HepG2 (cell line): ENCODE data around the gene AAMP. TPM values are rescaled to one million over a fixed set of nuclear protein-coding genes. Genes with fewer than 3 reads are reported as not detected.

ENCODE experiments used
- HCFC1 ChIP-seq: fragments of 150-350 bp; IDR thresholded peaks from 2 replicates; pipeline ENCODE4 v1.6.1; 2014; ENCODE audit warnings: low read depth, low read length
- HMGA1 ChIP-seq: sonication (generic); formaldehyde crosslinking; conservative IDR thresholded peaks from 2 replicates; pipeline ENCODE4 v1.4.0; 2020; ENCODE audit warnings: missing genetic modification reagents
- JARID2 ChIP-seq: sonication (generic); formaldehyde crosslinking; IDR thresholded peaks from 2 replicates; pipeline ENCODE4 v1.8.1; 2023; ENCODE audit warnings: missing genetic modification reagents, inconsistent platforms; ENCODE audit not compliant: insufficient replicate concordance
- JDP2 ChIP-seq: sonication (generic); formaldehyde crosslinking; IDR thresholded peaks from 2 replicates; pipeline ENCODE4 v1.8.1; 2022; ENCODE audit warnings: missing genetic modification reagents, borderline replicate concordance
- KDM3A ChIP-seq: IDR thresholded peaks from 2 replicates; pipeline ENCODE4 v1.6.1; 2018; ENCODE audit warnings: low read depth, missing compliant biosample characterization
- RELA ChIP-seq: sonication (generic); formaldehyde crosslinking; IDR thresholded peaks from 2 replicates; pipeline ENCODE4 v1.4.0; 2020; ENCODE audit warnings: missing genetic modification reagents
- SOX5 ChIP-seq: IDR thresholded peaks from 2 replicates; pipeline ENCODE4 v1.6.1; 2016; ENCODE audit warnings: borderline replicate concordance
- ZFX ChIP-seq: sonication (generic); formaldehyde crosslinking; IDR thresholded peaks from 2 replicates; pipeline ENCODE4 v1.4.0; 2020; ENCODE audit warnings: mild to moderate bottlenecking, low read depth, missing genetic modification reagents, moderate library complexity
- ZNF253 ChIP-seq: sonication (generic); formaldehyde crosslinking; IDR thresholded peaks from 2 replicates; pipeline ENCODE4 v1.8.0; 2022; ENCODE audit warnings: mild to moderate bottlenecking, missing genetic modification reagents, borderline replicate concordance
- ZNF343 ChIP-seq: sonication (generic); formaldehyde crosslinking; IDR thresholded peaks from 2 replicates; pipeline ENCODE4 v1.4.0; 2020; ENCODE audit warnings: mild to moderate bottlenecking, missing genetic modification reagents
- ZSCAN29 ChIP-seq: sonication (generic); formaldehyde crosslinking; conservative IDR thresholded peaks from 2 replicates; pipeline ENCODE4 v1.4.0; 2020; ENCODE audit warnings: mild to moderate bottlenecking, missing genetic modification reagents
- polyA plus RNA-seq, 8 experiments: library from polyadenylated mRNA; depleted of rRNA in 3 of 8; stranded (reverse) in 7 of 8; unstranded in 1 of 8; fragments of >200 nt; fragmentation: Illumina TruSeq in 4 of 8; extraction: Trizol in 4 of 8; gene quantifications; 2 replicates each; pipeline versions ENCODE4 v1.2.1 to v1.2.3, GENCODE V29; 2011 to 2016; ENCODE audit warnings: low read depth in 4 of 8, missing spikeins in 1 of 8, mixed read lengths in 1 of 8; ENCODE audit not compliant: insufficient read depth in 1 of 8
- total RNA-seq, 5 experiments: library from RNA; depleted of rRNA; stranded (reverse); fragments of >200 nt; fragmentation: Illumina TruSeq; extraction: Trizol; gene quantifications; 2 replicates each; pipeline ENCODE4 v1.2.3, GENCODE V29; 2016; ENCODE audit warnings: low read depth in 1 of 5
- TF ChIP-seq, protein P1 (sequence below): sonication (generic); formaldehyde crosslinking; IDR thresholded peaks from 2 replicates; pipeline ENCODE4 v1.8.0; 2022; ENCODE audit warnings: mild to moderate bottlenecking, missing genetic modification reagents
- TF ChIP-seq, protein P2 (sequence below): IDR thresholded peaks from 2 replicates; pipeline ENCODE4 v1.4.0; 2020; ENCODE audit warnings: mild to moderate bottlenecking, missing genetic modification reagents
- TF ChIP-seq, protein P3 (sequence below): sonication (generic); formaldehyde crosslinking; IDR thresholded peaks from 2 replicates; pipeline ENCODE4 v1.4.0; 2020; ENCODE audit warnings: mild to moderate bottlenecking, missing genetic modification reagents
- TF ChIP-seq, protein P4 (sequence below): sonication (generic); formaldehyde crosslinking; IDR thresholded peaks from 2 replicates; pipeline ENCODE4 v1.4.0; 2020; ENCODE audit warnings: mild to moderate bottlenecking, missing genetic modification reagents
- TF ChIP-seq, protein P5 (sequence below): sonication (generic); formaldehyde crosslinking; IDR thresholded peaks from 2 replicates; pipeline ENCODE4 v1.8.0; 2022; ENCODE audit warnings: mild to moderate bottlenecking, missing genetic modification reagents, moderate library complexity

The AAMP gene
- total and polyA plus RNA-seq, 2 of the 13 experiments (the other 11 are each of a cell fraction or from before 2014, with no cell fraction given) = 110 to 186 TPM

DNA sequence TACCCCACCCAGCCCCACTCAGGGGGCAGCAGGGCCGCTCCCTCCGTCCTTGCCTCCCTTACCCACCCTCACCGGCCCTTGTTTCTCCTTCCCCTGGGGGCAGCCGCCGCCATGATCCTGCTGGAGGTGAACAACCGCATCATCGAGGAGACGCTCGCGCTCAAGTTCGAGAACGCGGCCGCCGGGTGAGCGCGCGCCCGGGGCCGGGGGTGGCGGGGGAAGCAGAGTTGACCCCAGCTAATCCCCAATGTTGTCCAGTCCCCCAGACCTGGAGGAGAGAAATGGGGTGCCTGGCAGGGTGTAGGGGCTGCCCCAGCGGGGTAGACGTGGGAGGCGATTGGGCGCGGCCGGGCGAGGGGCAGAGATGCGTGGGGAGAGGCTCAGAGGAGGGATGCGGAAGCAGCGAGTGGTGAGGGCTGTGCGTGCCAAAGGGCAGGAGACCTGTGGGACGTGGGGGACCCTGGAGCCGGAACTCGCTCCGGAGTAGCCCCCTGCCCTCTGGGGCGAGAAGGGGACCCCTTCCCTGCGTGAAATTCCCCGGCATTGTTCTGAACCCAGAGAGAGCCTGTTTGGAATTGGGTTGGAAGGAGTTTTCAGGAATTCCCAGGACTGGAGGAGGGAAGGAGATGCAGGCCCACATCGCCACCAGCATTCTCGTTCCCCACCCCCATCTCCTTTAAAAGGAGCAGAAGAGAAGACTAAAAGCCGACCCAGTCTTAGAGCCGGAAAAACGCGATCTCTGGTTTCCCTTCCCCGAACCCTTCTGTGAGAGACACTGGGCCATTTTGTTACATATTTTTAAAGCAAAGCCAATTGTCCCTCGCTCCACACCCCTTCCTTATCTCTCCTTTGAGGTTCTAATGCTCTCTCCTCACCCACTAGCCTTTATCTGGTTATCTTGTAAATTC lies 52.3 kb downstream of the AAMP start (continued):
- peak; percentile 55; the same call in 1 of the 2 replicates for TF ChIP-seq ZFX
- TF ChIP-seq, protein P1, sequence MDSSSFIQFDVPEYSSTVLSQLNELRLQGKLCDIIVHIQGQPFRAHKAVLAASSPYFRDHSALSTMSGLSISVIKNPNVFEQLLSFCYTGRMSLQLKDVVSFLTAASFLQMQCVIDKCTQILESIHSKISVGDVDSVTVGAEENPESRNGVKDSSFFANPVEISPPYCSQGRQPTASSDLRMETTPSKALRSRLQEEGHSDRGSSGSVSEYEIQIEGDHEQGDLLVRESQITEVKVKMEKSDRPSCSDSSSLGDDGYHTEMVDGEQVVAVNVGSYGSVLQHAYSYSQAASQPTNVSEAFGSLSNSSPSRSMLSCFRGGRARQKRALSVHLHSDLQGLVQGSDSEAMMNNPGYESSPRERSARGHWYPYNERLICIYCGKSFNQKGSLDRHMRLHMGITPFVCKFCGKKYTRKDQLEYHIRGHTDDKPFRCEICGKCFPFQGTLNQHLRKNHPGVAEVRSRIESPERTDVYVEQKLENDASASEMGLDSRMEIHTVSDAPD = no peak
- TF ChIP-seq, protein P2, sequence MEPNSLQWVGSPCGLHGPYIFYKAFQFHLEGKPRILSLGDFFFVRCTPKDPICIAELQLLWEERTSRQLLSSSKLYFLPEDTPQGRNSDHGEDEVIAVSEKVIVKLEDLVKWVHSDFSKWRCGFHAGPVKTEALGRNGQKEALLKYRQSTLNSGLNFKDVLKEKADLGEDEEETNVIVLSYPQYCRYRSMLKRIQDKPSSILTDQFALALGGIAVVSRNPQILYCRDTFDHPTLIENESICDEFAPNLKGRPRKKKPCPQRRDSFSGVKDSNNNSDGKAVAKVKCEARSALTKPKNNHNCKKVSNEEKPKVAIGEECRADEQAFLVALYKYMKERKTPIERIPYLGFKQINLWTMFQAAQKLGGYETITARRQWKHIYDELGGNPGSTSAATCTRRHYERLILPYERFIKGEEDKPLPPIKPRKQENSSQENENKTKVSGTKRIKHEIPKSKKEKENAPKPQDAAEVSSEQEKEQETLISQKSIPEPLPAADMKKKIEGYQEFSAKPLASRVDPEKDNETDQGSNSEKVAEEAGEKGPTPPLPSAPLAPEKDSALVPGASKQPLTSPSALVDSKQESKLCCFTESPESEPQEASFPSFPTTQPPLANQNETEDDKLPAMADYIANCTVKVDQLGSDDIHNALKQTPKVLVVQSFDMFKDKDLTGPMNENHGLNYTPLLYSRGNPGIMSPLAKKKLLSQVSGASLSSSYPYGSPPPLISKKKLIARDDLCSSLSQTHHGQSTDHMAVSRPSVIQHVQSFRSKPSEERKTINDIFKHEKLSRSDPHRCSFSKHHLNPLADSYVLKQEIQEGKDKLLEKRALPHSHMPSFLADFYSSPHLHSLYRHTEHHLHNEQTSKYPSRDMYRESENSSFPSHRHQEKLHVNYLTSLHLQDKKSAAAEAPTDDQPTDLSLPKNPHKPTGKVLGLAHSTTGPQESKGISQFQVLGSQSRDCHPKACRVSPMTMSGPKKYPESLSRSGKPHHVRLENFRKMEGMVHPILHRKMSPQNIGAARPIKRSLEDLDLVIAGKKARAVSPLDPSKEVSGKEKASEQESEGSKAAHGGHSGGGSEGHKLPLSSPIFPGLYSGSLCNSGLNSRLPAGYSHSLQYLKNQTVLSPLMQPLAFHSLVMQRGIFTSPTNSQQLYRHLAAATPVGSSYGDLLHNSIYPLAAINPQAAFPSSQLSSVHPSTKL (CRISPR knock-in tag) = 0 out of 2 replicates have a peak, but pooled peaks have one; percentile 7
- TF ChIP-seq HCFC1 = no peak
- TF ChIP-seq ZNF253 (CRISPR knock-in tag) = 0 out of 2 replicates have a peak, but pooled peaks have one; percentile 20
- no peak for TF ChIP-seq JARID2
- TF ChIP-seq, protein P3, sequence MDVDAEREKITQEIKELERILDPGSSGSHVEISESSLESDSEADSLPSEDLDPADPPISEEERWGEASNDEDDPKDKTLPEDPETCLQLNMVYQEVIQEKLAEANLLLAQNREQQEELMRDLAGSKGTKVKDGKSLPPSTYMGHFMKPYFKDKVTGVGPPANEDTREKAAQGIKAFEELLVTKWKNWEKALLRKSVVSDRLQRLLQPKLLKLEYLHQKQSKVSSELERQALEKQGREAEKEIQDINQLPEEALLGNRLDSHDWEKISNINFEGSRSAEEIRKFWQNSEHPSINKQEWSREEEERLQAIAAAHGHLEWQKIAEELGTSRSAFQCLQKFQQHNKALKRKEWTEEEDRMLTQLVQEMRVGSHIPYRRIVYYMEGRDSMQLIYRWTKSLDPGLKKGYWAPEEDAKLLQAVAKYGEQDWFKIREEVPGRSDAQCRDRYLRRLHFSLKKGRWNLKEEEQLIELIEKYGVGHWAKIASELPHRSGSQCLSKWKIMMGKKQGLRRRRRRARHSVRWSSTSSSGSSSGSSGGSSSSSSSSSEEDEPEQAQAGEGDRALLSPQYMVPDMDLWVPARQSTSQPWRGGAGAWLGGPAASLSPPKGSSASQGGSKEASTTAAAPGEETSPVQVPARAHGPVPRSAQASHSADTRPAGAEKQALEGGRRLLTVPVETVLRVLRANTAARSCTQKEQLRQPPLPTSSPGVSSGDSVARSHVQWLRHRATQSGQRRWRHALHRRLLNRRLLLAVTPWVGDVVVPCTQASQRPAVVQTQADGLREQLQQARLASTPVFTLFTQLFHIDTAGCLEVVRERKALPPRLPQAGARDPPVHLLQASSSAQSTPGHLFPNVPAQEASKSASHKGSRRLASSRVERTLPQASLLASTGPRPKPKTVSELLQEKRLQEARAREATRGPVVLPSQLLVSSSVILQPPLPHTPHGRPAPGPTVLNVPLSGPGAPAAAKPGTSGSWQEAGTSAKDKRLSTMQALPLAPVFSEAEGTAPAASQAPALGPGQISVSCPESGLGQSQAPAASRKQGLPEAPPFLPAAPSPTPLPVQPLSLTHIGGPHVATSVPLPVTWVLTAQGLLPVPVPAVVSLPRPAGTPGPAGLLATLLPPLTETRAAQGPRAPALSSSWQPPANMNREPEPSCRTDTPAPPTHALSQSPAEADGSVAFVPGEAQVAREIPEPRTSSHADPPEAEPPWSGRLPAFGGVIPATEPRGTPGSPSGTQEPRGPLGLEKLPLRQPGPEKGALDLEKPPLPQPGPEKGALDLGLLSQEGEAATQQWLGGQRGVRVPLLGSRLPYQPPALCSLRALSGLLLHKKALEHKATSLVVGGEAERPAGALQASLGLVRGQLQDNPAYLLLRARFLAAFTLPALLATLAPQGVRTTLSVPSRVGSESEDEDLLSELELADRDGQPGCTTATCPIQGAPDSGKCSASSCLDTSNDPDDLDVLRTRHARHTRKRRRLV = no peak
- TF ChIP-seq, protein P4, sequence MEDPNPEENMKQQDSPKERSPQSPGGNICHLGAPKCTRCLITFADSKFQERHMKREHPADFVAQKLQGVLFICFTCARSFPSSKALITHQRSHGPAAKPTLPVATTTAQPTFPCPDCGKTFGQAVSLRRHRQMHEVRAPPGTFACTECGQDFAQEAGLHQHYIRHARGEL (CRISPR knock-in tag) = no peak
- TF ChIP-seq KDM3A (CRISPR knock-in tag) = no peak
- no peak for TF ChIP-seq RELA
- TF ChIP-seq JDP2 (CRISPR knock-in tag) = no peak
- TF ChIP-seq HMGA1 (CRISPR knock-in tag) = no peak
- TF ChIP-seq, protein P5, sequence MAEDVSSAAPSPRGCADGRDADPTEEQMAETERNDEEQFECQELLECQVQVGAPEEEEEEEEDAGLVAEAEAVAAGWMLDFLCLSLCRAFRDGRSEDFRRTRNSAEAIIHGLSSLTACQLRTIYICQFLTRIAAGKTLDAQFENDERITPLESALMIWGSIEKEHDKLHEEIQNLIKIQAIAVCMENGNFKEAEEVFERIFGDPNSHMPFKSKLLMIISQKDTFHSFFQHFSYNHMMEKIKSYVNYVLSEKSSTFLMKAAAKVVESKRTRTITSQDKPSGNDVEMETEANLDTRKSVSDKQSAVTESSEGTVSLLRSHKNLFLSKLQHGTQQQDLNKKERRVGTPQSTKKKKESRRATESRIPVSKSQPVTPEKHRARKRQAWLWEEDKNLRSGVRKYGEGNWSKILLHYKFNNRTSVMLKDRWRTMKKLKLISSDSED (CRISPR knock-in tag) = no peak
- no peak for TF ChIP-seq SOX5 (CRISPR knock-in tag)
- TF ChIP-seq ZSCAN29 (CRISPR knock-in tag) = no peak
- TF ChIP-seq ZNF343 (CRISPR knock-in tag) = no peak; the same call in 1 of the 2 replicates
